HepG2 (cell line): ENCODE data around the gene PCDHGA1. TPM values are rescaled to one million over a fixed set of nuclear protein-coding genes. Genes with fewer than 3 reads are reported as not detected.

Experiments
- ATAC-seq: fragments of 200-7000 bp; cut with Tn5 transposase; 3 replicates; pipeline ENCODE4 v1.9.1; 2020; ENCODE audit warnings: mild to moderate bottlenecking, moderate library complexity
- BruUV-seq: library from RNA; stranded (reverse); fragments of 400-500 nt; replicated peaks from 2 replicates; lab custom pipeline; 2021; lab: Mats Ljungman, UMichigan
- CTCF ChIA-PET: fragments of 300-600 bp; formaldehyde crosslinking; extraction: SDS; loops from one replicate; lab custom pipeline; 2021; ENCODE audit warnings: low total read pairs, inconsistent platforms, low intra/inter-chr PET ratio; lab: Yijun Ruan, JAX
- POLR2A ChIA-PET: fragments of 350-600 bp; sonication (Branson Sonifier 250); formaldehyde crosslinking; loops from one replicate; lab custom pipeline; 2020; ENCODE audit warnings: antibody characterized with exemption, inconsistent platforms; lab: Yijun Ruan, JAX
- DNase-seq: peaks from one replicate; pipeline ENCODE4 v3.0.0-alpha.2; 2015; ENCODE audit warnings: low spot score
- FAIRE-seq: peaks from 3 replicates; lab custom pipeline; 2011; peaks lifted over from hg19 to GRCh38; lab: Jason Lieb, UNC
- H2AFZ ChIP-seq: one replicate; pipeline ENCODE4 v1.6.1; 2011; ENCODE audit warnings: low read length, inconsistent platforms
- H3K27ac ChIP-seq: fragments of 300-600 bp; 3 replicates; pipeline ENCODE4 v1.8.0; 2011; ENCODE audit warnings: mixed run types, mild to moderate bottlenecking, mixed read lengths, low read length, inconsistent platforms; ENCODE audit not compliant: insufficient read depth; ENCODE audit errors: extremely low read length
- H3K27me3 ChIP-seq, 2 experiments: fragments of 200-600 bp in 1 of 2; 2 replicates in 1 of 2; 3 replicates in 1 of 2; pipeline versions ENCODE4 v1.6.0 to v1.8.0; 2011; ENCODE audit warnings: low read length in 2 of 2, mild to moderate bottlenecking in 2 of 2, moderate library complexity in 2 of 2, inconsistent platforms in 1 of 2; ENCODE audit not compliant: insufficient read depth in 2 of 2, control insufficient read depth in 1 of 2
- H3K36me3 ChIP-seq, 2 experiments: fragments of 200-600 bp in 1 of 2; replicated peaks in 1 of 2; 2 replicates in 1 of 2; 3 replicates in 1 of 2; pipeline versions ENCODE4 v1.5.1 to v1.8.0; 2011; ENCODE audit warnings: low read length in 2 of 2, inconsistent platforms in 1 of 2; ENCODE audit not compliant: insufficient read depth in 2 of 2, control insufficient read depth in 1 of 2
- H3K4me1 ChIP-seq: 2 replicates; pipeline ENCODE4 v1.5.1; 2012; ENCODE audit warnings: low read length, inconsistent platforms; ENCODE audit not compliant: insufficient read depth
- H3K4me2 ChIP-seq: 2 replicates; pipeline ENCODE4 v1.6.0; 2011; ENCODE audit warnings: low read depth, low read length, inconsistent platforms
- H3K4me3 ChIP-seq, 3 experiments: fragments of 200-600 bp in 1 of 3; sonication (generic), shearing (Covaris generic) in 1 of 3; replicated peaks in 1 of 3; 2 replicates each; pipeline ENCODE4 v1.5.1; 2011 to 2016; ENCODE audit warnings: low read length in 3 of 3, inconsistent platforms in 2 of 3, low read depth in 2 of 3, mild to moderate bottlenecking in 2 of 3, control low read depth in 1 of 3, mixed read lengths in 1 of 3; ENCODE audit not compliant: insufficient read depth in 1 of 3
- H3K79me2 ChIP-seq: one replicate; pipeline ENCODE4 v1.6.1; 2011; ENCODE audit warnings: low read length, inconsistent platforms; ENCODE audit not compliant: insufficient read depth
- H3K9ac ChIP-seq: 2 replicates; pipeline ENCODE4 v1.6.0; 2011; ENCODE audit warnings: mild to moderate bottlenecking, low read depth, low read length, inconsistent platforms; ENCODE audit not compliant: insufficient read depth
- H3K9me3 ChIP-seq: 2 replicates; pipeline ENCODE4 v1.5.1; 2012; ENCODE audit warnings: mild to moderate bottlenecking, low read length
- H4K20me1 ChIP-seq: 2 replicates; pipeline ENCODE4 v1.6.0; 2011; ENCODE audit warnings: inconsistent platforms, mild to moderate bottlenecking, low read length, moderate library complexity; ENCODE audit not compliant: insufficient read depth
- DDIT3 ChIP-seq: sonication (generic); formaldehyde crosslinking; IDR thresholded peaks from 2 replicates; pipeline ENCODE4 v1.4.0; 2020; ENCODE audit warnings: mild to moderate bottlenecking, missing genetic modification reagents
- FOSL2 ChIP-seq: sonication (generic); formaldehyde crosslinking; IDR thresholded peaks from 2 replicates; pipeline ENCODE4 v1.4.0; 2020; ENCODE audit warnings: missing genetic modification reagents
- RNF219 ChIP-seq: sonication (generic); formaldehyde crosslinking; IDR thresholded peaks from 2 replicates; pipeline ENCODE4 v1.5.0; 2020; ENCODE audit warnings: mild to moderate bottlenecking, missing genetic modification reagents
- WGBS: methylation state at CpG from one replicate; pipeline ENCODE4 v1.1.6; 2017; ENCODE audit warnings: low lambda C conversion rate; 5-methylcytosine and 5-hydroxymethylcytosine counted together
- in situ Hi-C: cut with HindIII; loops from 2 replicates; pipeline ENCODE4 v1.10.0; 2017; ENCODE audit warnings: low pct_unique_long_range_greater_than_20kb; ENCODE audit not compliant: extremely low pct_ligation_motif_present
- intact Hi-C: fragments of 100-400 bp; cut with micrococcal nuclease; formaldehyde crosslinking; loops from one replicate; pipeline ENCODE4 v1.10.0; 2022; ENCODE audit not compliant: unreplicated experiment
- polyA plus RNA-seq, 8 experiments: library from polyadenylated mRNA; depleted of rRNA in 3 of 8; stranded (reverse) in 7 of 8; unstranded in 1 of 8; fragments of >200 nt; fragmentation: Illumina TruSeq in 4 of 8; extraction: Trizol in 4 of 8; gene quantifications; 2 replicates each; pipeline versions ENCODE4 v1.2.1 to v1.2.3, GENCODE V29; 2011 to 2016; ENCODE audit warnings: low read depth in 4 of 8, missing spikeins in 1 of 8, mixed read lengths in 1 of 8; ENCODE audit not compliant: insufficient read depth in 1 of 8
- total RNA-seq, 5 experiments: library from RNA; depleted of rRNA; stranded (reverse); fragments of >200 nt; fragmentation: Illumina TruSeq; extraction: Trizol; gene quantifications; 2 replicates each; pipeline ENCODE4 v1.2.3, GENCODE V29; 2016; ENCODE audit warnings: low read depth in 1 of 5
- TF ChIP-seq, protein P1 (sequence below): sonication (generic); formaldehyde crosslinking; IDR thresholded peaks from 2 replicates; pipeline ENCODE4 v1.4.0; 2020; ENCODE audit warnings: missing genetic modification reagents, borderline replicate concordance

PCDHGA1 gene
- total and polyA plus RNA-seq, 2 of the 13 experiments (the other 11 are each of a cell fraction or from before 2014, with no cell fraction given): 0.31 to 0.40 TPM

GRCh38 chr5:141343242-141343952 lies 13.1 kb downstream of the PCDHGA1 start, which contains the start of gene PCDHGA3 (continued):
- TF ChIP-seq RNF219 (CRISPR knock-in tag): no peak

GRCh38 chr5:141343953-141344463 lies 13.7 kb downstream of the PCDHGA1 start:
- H3K27ac ChIP-seq: no peak overlapping the region
- H3K4me3 ChIP-seq: no peak overlapping the region
- FAIRE-seq (no peak), ATAC-seq (no peak), DNase-seq (no peak)
- no peak overlapping the region for H3K4me2 ChIP-seq
- peaks cover 23% of the 10 kb centered on the region for H3K9me3 ChIP-seq
- no TSS peak for BruUV-seq
- no peaks in the 10 kb centered on the region for H4K20me1 ChIP-seq
- H3K9ac ChIP-seq: no peak overlapping the region
- no peak overlapping the region for H2AFZ ChIP-seq
- no peaks in the 10 kb centered on the region for H3K36me3 ChIP-seq
- CTCF ChIA-PET: interaction anchor here (0.9 kb wide), 1 partner anchor 217 kb away, joined by 3 read pairs; no protein-coding TSS in a partner anchor
- H3K27me3 ChIP-seq: no peaks in the 10 kb centered on the region
- TF ChIP-seq, protein P1, sequence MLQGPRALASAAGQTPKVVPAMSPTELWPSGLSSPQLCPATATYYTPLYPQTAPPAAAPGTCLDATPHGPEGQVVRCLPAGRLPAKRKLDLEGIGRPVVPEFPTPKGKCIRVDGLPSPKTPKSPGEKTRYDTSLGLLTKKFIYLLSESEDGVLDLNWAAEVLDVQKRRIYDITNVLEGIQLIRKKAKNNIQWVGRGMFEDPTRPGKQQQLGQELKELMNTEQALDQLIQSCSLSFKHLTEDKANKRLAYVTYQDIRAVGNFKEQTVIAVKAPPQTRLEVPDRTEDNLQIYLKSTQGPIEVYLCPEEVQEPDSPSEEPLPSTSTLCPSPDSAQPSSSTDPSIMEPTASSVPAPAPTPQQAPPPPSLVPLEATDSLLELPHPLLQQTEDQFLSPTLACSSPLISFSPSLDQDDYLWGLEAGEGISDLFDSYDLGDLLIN (CRISPR knock-in tag): no peak
- TF ChIP-seq FOSL2 (CRISPR knock-in tag) (no peak), DDIT3 (CRISPR knock-in tag) (no peak)
- in situ Hi-C loops: no loop called here
- H3K4me1 ChIP-seq: no peaks in the 10 kb centered on the region
- 71% methylated on average over 31 of the region's 31 CpGs for WGBS
- intact Hi-C loops: no loop called here
- H3K79me2 ChIP-seq: no peaks in the 10 kb centered on the region
- POLR2A ChIA-PET: no interaction called here
